Measurements from ENCODE around the gene BACH2. TPM values are rescaled to one million over a fixed set of nuclear protein-coding genes. Genes with fewer than 3 reads are reported as not detected.
"Not testable (repeated sequence)": the region's sequence is repeated elsewhere in the genome, so short reads cannot be mapped to it uniquely, and the experiment has no call there.

Gene BACH2
- total and polyA plus RNA-seq, 4 donors = 0.78 to 17.4 (median 3.2) TPM

GRCh38 chr6:90131125-90131524 lies 165.5 kb downstream of the BACH2 start:
- 73 to 77% methylated on average over 1 of the region's 1 CpG for WGBS, 2 donors
- no peak overlapping the region for H3K27ac ChIP-seq (ENCODE audit: low read depth in 1 of 2, low read length in 1 of 2)
- no peaks in the 10 kb centered on the region for H3K9me3 ChIP-seq (ENCODE audit: control insufficient read depth in 4 of 4, insufficient read depth in 3 of 4, low read length in 3 of 4)
- peak in 1 of 3 donors; percentile 40 for DNase-seq
- TF ChIP-seq, protein P1, sequence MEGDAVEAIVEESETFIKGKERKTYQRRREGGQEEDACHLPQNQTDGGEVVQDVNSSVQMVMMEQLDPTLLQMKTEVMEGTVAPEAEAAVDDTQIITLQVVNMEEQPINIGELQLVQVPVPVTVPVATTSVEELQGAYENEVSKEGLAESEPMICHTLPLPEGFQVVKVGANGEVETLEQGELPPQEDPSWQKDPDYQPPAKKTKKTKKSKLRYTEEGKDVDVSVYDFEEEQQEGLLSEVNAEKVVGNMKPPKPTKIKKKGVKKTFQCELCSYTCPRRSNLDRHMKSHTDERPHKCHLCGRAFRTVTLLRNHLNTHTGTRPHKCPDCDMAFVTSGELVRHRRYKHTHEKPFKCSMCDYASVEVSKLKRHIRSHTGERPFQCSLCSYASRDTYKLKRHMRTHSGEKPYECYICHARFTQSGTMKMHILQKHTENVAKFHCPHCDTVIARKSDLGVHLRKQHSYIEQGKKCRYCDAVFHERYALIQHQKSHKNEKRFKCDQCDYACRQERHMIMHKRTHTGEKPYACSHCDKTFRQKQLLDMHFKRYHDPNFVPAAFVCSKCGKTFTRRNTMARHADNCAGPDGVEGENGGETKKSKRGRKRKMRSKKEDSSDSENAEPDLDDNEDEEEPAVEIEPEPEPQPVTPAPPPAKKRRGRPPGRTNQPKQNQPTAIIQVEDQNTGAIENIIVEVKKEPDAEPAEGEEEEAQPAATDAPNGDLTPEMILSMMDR (IDR thresholded peaks at IDR 0.05; ENCODE audit: control extremely low read depth, extremely low read depth) = no peak
- peaks cover 0 to 37% (median 10%) of the 10 kb centered on the region in 5 donors for H3K4me1 ChIP-seq (ENCODE audit: control insufficient read depth in 5 of 5, insufficient read depth in 5 of 5, low read length in 5 of 5)
- no peak overlapping the region for H3K4me3 ChIP-seq
- ATAC-seq (ENCODE audit: insufficient read depth, low FRiP score) = no peak
- no peak overlapping the region for H3K9ac ChIP-seq (ENCODE audit: insufficient read depth in 1 of 2, low read length in 2 of 2)
- peaks cover 0 to 39% (median 0%) of the 10 kb centered on the region in 3 donors for H3K27me3 ChIP-seq (ENCODE audit: control insufficient read depth in 3 of 3, insufficient read depth in 3 of 3, low read length in 2 of 3)
- H3K36me3 ChIP-seq (ENCODE audit: control insufficient read depth in 4 of 4, insufficient read depth in 4 of 4, low read length in 4 of 4) = no peaks in the 10 kb centered on the region

- not testable (repeated sequence) for H3K27ac ChIP-seq (ENCODE audit: low read depth in 1 of 2, low read length in 1 of 2); H3K9ac ChIP-seq (ENCODE audit: insufficient read depth in 1 of 2, low read length in 2 of 2); ATAC-seq (ENCODE audit: insufficient read depth, low FRiP score); H3K9me3 ChIP-seq (ENCODE audit: control insufficient read depth in 4 of 4, insufficient read depth in 3 of 4, low read length in 3 of 4); H3K36me3 ChIP-seq (ENCODE audit: control insufficient read depth in 4 of 4, insufficient read depth in 4 of 4, low read length in 4 of 4); H3K4me3 ChIP-seq; DNase-seq
- WGBS, 2 donors = 79 to 86% methylated on average over 2 of the region's 2 CpGs
- H3K4me1 ChIP-seq (ENCODE audit: control insufficient read depth in 5 of 5, insufficient read depth in 5 of 5, low read length in 5 of 5) = peaks cover 0 to 43% (median 15%) of the 10 kb centered on the region in 5 donors
- peaks cover 0 to 48% (median 0%) of the 10 kb centered on the region in 3 donors for H3K27me3 ChIP-seq (ENCODE audit: control insufficient read depth in 3 of 3, insufficient read depth in 3 of 3, low read length in 2 of 3)
Observed at GRCh38 chr6:90128687-90129086, 168.0 kb downstream of the BACH2 start.

DNA sequence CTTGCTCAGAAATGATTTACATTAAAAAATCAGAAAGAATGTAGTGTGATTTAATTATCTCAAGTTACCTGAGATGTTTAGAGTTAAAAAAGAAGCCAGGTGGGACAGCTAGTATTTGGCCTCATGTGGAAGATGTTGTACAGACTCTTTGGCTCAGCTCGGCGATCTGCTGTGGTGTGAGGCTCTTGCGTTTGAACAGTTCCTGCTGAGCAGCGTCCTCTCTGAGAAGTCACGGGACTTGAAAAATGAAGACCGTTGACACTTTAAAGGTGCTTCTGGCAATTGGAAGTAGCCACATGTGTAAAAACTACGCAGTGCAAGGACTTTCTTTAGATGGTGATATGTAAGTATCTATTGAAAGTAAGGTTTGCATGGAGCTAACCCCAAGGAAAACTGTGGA lies 169.0 kb downstream of the BACH2 start:
- Histone ChIP-seq H3K27ac (ENCODE audit: low read depth in 1 of 2, low read length in 1 of 2) (no peak overlapping the region), H3K9ac (ENCODE audit: insufficient read depth in 1 of 2, low read length in 2 of 2) (no peak overlapping the region), H3K4me1 (ENCODE audit: control insufficient read depth in 5 of 5, insufficient read depth in 5 of 5, low read length in 5 of 5) (peaks cover 0 to 38% (median 15%) of the 10 kb centered on the region in 5 donors), H3K9me3 (ENCODE audit: control insufficient read depth in 4 of 4, insufficient read depth in 3 of 4, low read length in 3 of 4) (no peaks in the 10 kb centered on the region), H3K27me3 (ENCODE audit: control insufficient read depth in 3 of 3, insufficient read depth in 3 of 3, low read length in 2 of 3) (peaks cover 0 to 47% (median 0%) of the 10 kb centered on the region in 3 donors), H3K36me3 (ENCODE audit: control insufficient read depth in 4 of 4, insufficient read depth in 4 of 4, low read length in 4 of 4) (no peaks in the 10 kb centered on the region), H3K4me3 (no peak overlapping the region)
- WGBS, 2 donors = 44 to 45% methylated on average over 7 of the region's 7 CpGs
- DNase-seq (no peak), ATAC-seq (ENCODE audit: insufficient read depth, low FRiP score) (no peak)
- TF ChIP-seq, protein P1 (IDR thresholded peaks at IDR 0.05; ENCODE audit: control extremely low read depth, extremely low read depth) = no peak

DNA sequence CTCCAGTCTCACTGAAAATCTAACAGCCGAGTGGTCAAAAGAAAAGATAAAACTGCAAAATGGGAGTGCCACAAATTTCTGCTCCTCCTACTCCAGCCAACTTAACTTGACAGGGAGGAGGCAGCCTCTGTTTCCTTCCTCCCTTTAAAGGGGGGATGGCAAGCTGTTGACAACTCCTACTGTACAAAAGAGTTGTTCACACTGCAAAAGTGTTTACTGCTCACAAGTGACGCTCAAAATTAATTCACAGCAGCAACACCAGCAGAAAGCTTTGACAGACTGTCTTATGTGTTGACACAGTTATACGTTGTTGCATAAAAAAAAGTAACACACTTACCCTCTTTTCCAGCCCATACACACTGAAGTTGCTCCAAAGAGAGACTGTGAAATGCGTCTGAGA lies 169.8 kb downstream of the BACH2 start:
- WGBS, 2 donors = 50 to 61% methylated on average over 4 of the region's 4 CpGs
- no peak for ATAC-seq (ENCODE audit: insufficient read depth, low FRiP score)
- peak in 1 of 3 donors; percentile 35 for DNase-seq
- Histone ChIP-seq H3K9me3 (ENCODE audit: control insufficient read depth in 4 of 4, insufficient read depth in 3 of 4, low read length in 3 of 4) (no peaks in the 10 kb centered on the region), H3K27me3 (ENCODE audit: control insufficient read depth in 3 of 3, insufficient read depth in 3 of 3, low read length in 2 of 3) (peaks cover 0 to 44% (median 0%) of the 10 kb centered on the region in 3 donors), H3K9ac (ENCODE audit: insufficient read depth in 1 of 2, low read length in 2 of 2) (no peak overlapping the region), H3K4me3 (no peak overlapping the region), H3K27ac (ENCODE audit: low read depth in 1 of 2, low read length in 1 of 2) (no peak overlapping the region), H3K36me3 (ENCODE audit: control insufficient read depth in 4 of 4, insufficient read depth in 4 of 4, low read length in 4 of 4) (no peaks in the 10 kb centered on the region), H3K4me1 (ENCODE audit: control insufficient read depth in 5 of 5, insufficient read depth in 5 of 5, low read length in 5 of 5) (peaks cover 0 to 31% (median 15%) of the 10 kb centered on the region in 5 donors)
- TF ChIP-seq, protein P1 (IDR thresholded peaks at IDR 0.05; ENCODE audit: control extremely low read depth, extremely low read depth) = no peak
